GM18505 (cell line): Measurements from ENCODE around the gene SULT2B1.

Experiments
- ATAC-seq: cut with Tn5 transposase; IDR thresholded peaks from one replicate; pipeline ENCODE4 v1.9.1; 2021; ENCODE audit not compliant: unreplicated experiment
- POLR2A ChIP-seq: IDR thresholded peaks from 4 replicates; pipeline ENCODE4 v1.6.1; 2011; ENCODE audit warnings: borderline replicate concordance; ENCODE audit not compliant: insufficient read depth, insufficient read length; ENCODE audit errors: extremely low read depth

The SULT2B1 gene

GRCh38 chr19:48551437-48552302 lies at the start of gene SULT2B1:
TSS of gene SULT2B1 (plus strand) at chr19:48552172. CDS start at chr19:48552253, 81 bp downstream.
- ATAC-seq = no peak
- TF ChIP-seq POLR2A = no peak

GRCh38 chr19:48502350-48503018 lies 49.5 kb upstream of the SULT2B1 start:
- peak; percentile 41 for ATAC-seq
- TF ChIP-seq POLR2A = no peak

- no peak for ATAC-seq
- TF ChIP-seq POLR2A = no peak
Observed at GRCh38 chr19:48506138-48506733, 45.7 kb upstream of the SULT2B1 start.

- ATAC-seq = no peak
- no peak for TF ChIP-seq POLR2A
Observed at GRCh38 chr19:48507911-48508439, 44.0 kb upstream of the SULT2B1 start.

GRCh38 chr19:48508729-48509411 lies 43.1 kb upstream of the SULT2B1 start:
- no peak for ATAC-seq

GRCh38 chr19:48509467-48510194 lies 42.3 kb upstream of the SULT2B1 start:
- TF ChIP-seq POLR2A = no peak
- ATAC-seq = no peak

More at GRCh38 chr19:48508729-48509411, 43.1 kb upstream of the SULT2B1 start:
- TF ChIP-seq POLR2A = no peak

- no peak for ATAC-seq
- no peak for TF ChIP-seq POLR2A
Observed at GRCh38 chr19:48510421-48511268, 41.3 kb upstream of the SULT2B1 start.

GRCh38 chr19:48511321-48511731 lies 40.6 kb upstream of the SULT2B1 start:
- ATAC-seq = no peak
- TF ChIP-seq POLR2A = no peak

GRCh38 chr19:48511800-48512503 lies 40.0 kb upstream of the SULT2B1 start, which contains the start of gene LMTK3:
TSS of gene LMTK3 (minus strand) at chr19:48511835. CDS start at chr19:48511576, 259 bp downstream.
- TF ChIP-seq POLR2A = no peak
- no peak for ATAC-seq

- no peak for ATAC-seq
- no peak for TF ChIP-seq POLR2A
Observed at GRCh38 chr19:48512504-48513288, 39.3 kb upstream of the SULT2B1 start.
